Thyroid gland (tissue), 4 donors: ENCODE measurements around the gene SLC25A6. TPM values are rescaled to one million over a fixed set of nuclear protein-coding genes. Genes with fewer than 3 reads are reported as not detected.

ENCODE experiments used
- DNase-seq, 2 donors: peaks; one replicate each; pipeline ENCODE4 v3.0.0-alpha.2; 2019
- H3K27ac ChIP-seq, 3 donors: fragments of 200-600 bp; sonication (generic); 1 replicate in 2 of 3; 2 replicates in 1 of 3; pipeline ENCODE4 v1.5.1; 2016 to 2019; ENCODE audit warnings: mild to moderate bottlenecking in 1 of 3, moderate library complexity in 1 of 3
- H3K27me3 ChIP-seq: fragments of 200-600 bp; sonication (generic); one replicate; pipeline ENCODE4 v1.5.1; 2019
- H3K36me3 ChIP-seq, 2 donors: fragments of 200-600 bp; sonication (generic); one replicate each; pipeline ENCODE4 v1.5.1; 2016 to 2019
- H3K4me1 ChIP-seq, 2 donors: fragments of 200-600 bp; sonication (generic); one replicate each; pipeline ENCODE4 v1.5.1; 2017 to 2019
- H3K4me3 ChIP-seq, 3 donors: fragments of 200-600 bp; sonication (generic); replicated peaks in 1 of 3; 1 replicate in 2 of 3; 2 replicates in 1 of 3; pipeline ENCODE4 v1.5.1; 2016; ENCODE audit warnings: mild to moderate bottlenecking in 1 of 3
- H3K9me3 ChIP-seq: fragments of 200-600 bp; sonication (generic); one replicate; pipeline ENCODE4 v1.5.1; 2017
- POLR2A ChIP-seq, 2 donors: fragments of 450-650 bp; IDR thresholded peaks; one replicate each; pipeline ENCODE4 v1.6.1; 2017; ENCODE audit warnings: antibody characterized with exemption in 2 of 2, mild to moderate bottlenecking in 2 of 2, moderate library complexity in 1 of 2
- WGBS, 2 donors: methylation state at CpG; one replicate each; pipeline ENCODE4 v1.1.5; 2017; 5-methylcytosine and 5-hydroxymethylcytosine counted together
- intact Hi-C: fragments of 100-400 bp; cut with DNase I; formaldehyde crosslinking; loops from one replicate; pipeline ENCODE4 v1.15.1; 2023
- total RNA-seq, 4 donors: library from RNA; depleted of rRNA; stranded (reverse); fragments of >200 nt; gene quantifications; one replicate each; pipeline ENCODE4 v1.2.3, GENCODE V29; 2016
- TF ChIP-seq, protein P1 (sequence below), 6 experiments: fragments of 200-600 bp in 3 of 6; fragments of 450-650 bp in 3 of 6; sonication (generic) in 3 of 6; IDR thresholded peaks; one replicate each; pipeline ENCODE4 v1.5.1; 2016 to 2019; ENCODE audit warnings: antibody characterized with exemption in 6 of 6, mild to moderate bottlenecking in 2 of 6, inconsistent platforms in 1 of 6, moderate library complexity in 1 of 6

The SLC25A6 gene
- total RNA-seq, 4 donors from 2014 or later, result 219 to 397 (median 320) TPM

GRCh38 chrX:1398431-1399340, 6.8 kb upstream of the SLC25A6 start:
- H3K27ac ChIP-seq, result no peak overlapping the region
- TF ChIP-seq POLR2A (IDR thresholded peaks at IDR 0.05), result no peak
- TF ChIP-seq, protein P1, sequence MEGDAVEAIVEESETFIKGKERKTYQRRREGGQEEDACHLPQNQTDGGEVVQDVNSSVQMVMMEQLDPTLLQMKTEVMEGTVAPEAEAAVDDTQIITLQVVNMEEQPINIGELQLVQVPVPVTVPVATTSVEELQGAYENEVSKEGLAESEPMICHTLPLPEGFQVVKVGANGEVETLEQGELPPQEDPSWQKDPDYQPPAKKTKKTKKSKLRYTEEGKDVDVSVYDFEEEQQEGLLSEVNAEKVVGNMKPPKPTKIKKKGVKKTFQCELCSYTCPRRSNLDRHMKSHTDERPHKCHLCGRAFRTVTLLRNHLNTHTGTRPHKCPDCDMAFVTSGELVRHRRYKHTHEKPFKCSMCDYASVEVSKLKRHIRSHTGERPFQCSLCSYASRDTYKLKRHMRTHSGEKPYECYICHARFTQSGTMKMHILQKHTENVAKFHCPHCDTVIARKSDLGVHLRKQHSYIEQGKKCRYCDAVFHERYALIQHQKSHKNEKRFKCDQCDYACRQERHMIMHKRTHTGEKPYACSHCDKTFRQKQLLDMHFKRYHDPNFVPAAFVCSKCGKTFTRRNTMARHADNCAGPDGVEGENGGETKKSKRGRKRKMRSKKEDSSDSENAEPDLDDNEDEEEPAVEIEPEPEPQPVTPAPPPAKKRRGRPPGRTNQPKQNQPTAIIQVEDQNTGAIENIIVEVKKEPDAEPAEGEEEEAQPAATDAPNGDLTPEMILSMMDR (IDR thresholded peaks at IDR 0.05), result no peak
- H3K4me3 ChIP-seq, result no peak overlapping the region
- 90 to 93% methylated on average over 22 to 24 of the region's 29 CpGs for WGBS, 2 donors
- DNase-seq, result peak in 1 of 2 donors; percentile 1
- H3K36me3 ChIP-seq, result peaks cover 7 to 8% of the 10 kb centered on the region in 2 donors
- H3K9me3 ChIP-seq, result no peaks in the 10 kb centered on the region
- no peaks in the 10 kb centered on the region for H3K27me3 ChIP-seq
- intact Hi-C loops, result loop anchor here (5.0 to 10.0 kb wide), 2 partner anchors 54 to 196 kb away; partner anchors contain the start of genes AKAP17A and ASMTL
- H3K4me1 ChIP-seq, result peaks cover 10 to 16% of the 10 kb centered on the region in 2 donors

DNA sequence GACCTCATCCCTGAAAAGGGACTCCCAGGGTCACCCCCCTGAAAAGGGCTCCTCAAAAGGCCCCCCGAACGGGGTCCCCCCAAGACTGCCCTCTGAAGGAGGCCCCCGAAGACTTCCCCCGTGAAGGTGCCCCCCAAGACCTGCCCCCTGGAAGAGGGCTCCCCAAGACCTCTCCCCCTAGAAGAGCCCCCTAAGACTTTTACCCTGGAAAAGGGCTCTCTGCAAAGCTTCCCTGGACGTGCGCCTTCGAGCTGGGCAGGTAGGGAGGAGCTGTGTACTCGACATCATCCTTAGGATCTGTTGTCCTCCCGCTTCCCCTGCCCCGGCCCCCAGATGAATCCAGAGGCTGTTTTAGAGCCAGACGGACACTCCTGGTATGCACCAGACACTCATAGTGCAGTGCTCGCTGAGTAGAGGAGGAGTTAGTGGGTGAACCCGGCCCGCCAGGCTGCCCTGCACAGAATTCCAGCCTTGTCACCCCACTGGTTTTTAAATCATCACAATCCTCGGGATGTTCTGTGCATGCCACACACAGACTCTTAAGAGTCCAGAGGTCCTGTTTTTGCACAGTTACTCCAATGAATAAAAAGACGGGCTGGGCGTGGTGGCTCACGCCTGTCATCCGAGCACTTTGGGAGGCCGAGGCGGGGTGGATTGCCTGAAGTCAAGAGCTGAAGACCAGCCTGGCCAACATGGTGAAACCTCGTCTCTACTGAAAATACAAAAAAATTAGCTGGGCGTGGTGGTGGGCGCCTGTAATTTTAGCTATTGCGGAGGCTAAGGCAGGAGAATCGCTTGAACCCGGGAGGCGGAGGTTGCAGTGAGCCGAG, 5.7 kb upstream of the SLC25A6 start:
- 93 to 95% methylated on average over 22 to 25 of the region's 29 CpGs for WGBS, 2 donors

GRCh38 chrX:1397001-1397400, 5.1 kb upstream of the SLC25A6 start:
- Histone ChIP-seq H3K4me1 (peaks cover 17 to 19% of the 10 kb centered on the region in 2 donors), H3K36me3 (no peaks in the 10 kb centered on the region), H3K27ac (no peak overlapping the region), H3K9me3 (no peaks in the 10 kb centered on the region), H3K4me3 (no peak overlapping the region), H3K27me3 (no peaks in the 10 kb centered on the region)
- no peak for DNase-seq
- no peak for TF ChIP-seq POLR2A (IDR thresholded peaks at IDR 0.05)
- TF ChIP-seq, protein P1 (IDR thresholded peaks at IDR 0.05), result no peak
- intact Hi-C loops, result loop anchor here (5.0 to 10.0 kb wide), 2 partner anchors 55 to 198 kb away; partner anchors contain the start of genes AKAP17A and ASMTL
- WGBS, 2 donors, result 86 to 90% methylated on average over 13 to 15 of the region's 15 CpGs

More for the DNA sequence above, 5.7 kb upstream of the SLC25A6 start:
- no peak overlapping the region for H3K27ac ChIP-seq
- TF ChIP-seq, protein P1 (IDR thresholded peaks at IDR 0.05), result no peak
- no peak for TF ChIP-seq POLR2A (IDR thresholded peaks at IDR 0.05)
- no peak overlapping the region for H3K4me3 ChIP-seq
- H3K4me1 ChIP-seq, result peaks cover 17 to 19% of the 10 kb centered on the region in 2 donors
- no peak for DNase-seq
- intact Hi-C loops, result loop anchor here (5.0 to 10.0 kb wide), 2 partner anchors 55 to 197 kb away; partner anchors contain the start of genes AKAP17A and ASMTL
- H3K36me3 ChIP-seq, result no peaks in the 10 kb centered on the region
- no peaks in the 10 kb centered on the region for H3K27me3 ChIP-seq
- H3K9me3 ChIP-seq, result no peaks in the 10 kb centered on the region

DNA sequence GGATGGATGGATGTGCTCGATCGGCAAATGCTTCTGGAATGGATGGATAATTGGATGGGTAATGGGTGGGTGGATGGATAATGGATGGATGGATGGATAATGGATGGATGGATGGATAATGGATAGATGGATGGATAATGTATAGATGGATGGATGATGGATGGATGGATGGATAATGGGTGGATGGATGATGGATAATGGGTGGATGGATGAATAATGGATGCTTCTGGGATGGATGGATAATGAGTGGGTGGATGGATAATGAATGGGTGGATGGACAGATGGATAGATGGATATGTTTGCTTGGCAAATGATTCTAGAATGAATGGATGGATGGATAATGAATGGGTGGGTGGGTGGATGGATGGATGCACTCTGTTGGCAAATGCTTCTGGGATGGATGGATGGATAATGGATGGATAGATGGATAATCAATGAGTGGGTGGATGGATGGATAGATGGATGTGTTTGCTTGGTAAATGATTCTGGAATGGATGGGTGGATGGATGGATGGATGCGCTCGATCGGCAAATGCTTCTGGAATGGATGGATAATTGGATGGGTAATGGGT, 3.8 kb upstream of the SLC25A6 start:
- intact Hi-C loops, result loop anchor here (5.0 to 10.0 kb wide), 2 partner anchors 57 to 199 kb away; partner anchors contain the start of genes AKAP17A and ASMTL
- peaks cover 0 to under 1% of the 10 kb centered on the region in 2 donors for H3K36me3 ChIP-seq
- H3K4me3 ChIP-seq, result no peak overlapping the region
- no peaks in the 10 kb centered on the region for H3K9me3 ChIP-seq
- no peak for DNase-seq
- no peak overlapping the region for H3K27ac ChIP-seq
- H3K4me1 ChIP-seq, result peaks cover 21 to 23% of the 10 kb centered on the region in 2 donors
- 96 to 98% methylated on average over 5 of the region's 5 CpGs for WGBS, 2 donors
- TF ChIP-seq, protein P1 (IDR thresholded peaks at IDR 0.05), result no peak
- TF ChIP-seq POLR2A (IDR thresholded peaks at IDR 0.05), result no peak
- no peaks in the 10 kb centered on the region for H3K27me3 ChIP-seq
